ENCODE results near the gene ITPA. TPM values are rescaled to one million over a fixed set of nuclear protein-coding genes. Genes with fewer than 3 reads are reported as not detected.

Gene ITPA
- polyA plus RNA-seq, 1 experiment = 25.2 TPM

DNA sequence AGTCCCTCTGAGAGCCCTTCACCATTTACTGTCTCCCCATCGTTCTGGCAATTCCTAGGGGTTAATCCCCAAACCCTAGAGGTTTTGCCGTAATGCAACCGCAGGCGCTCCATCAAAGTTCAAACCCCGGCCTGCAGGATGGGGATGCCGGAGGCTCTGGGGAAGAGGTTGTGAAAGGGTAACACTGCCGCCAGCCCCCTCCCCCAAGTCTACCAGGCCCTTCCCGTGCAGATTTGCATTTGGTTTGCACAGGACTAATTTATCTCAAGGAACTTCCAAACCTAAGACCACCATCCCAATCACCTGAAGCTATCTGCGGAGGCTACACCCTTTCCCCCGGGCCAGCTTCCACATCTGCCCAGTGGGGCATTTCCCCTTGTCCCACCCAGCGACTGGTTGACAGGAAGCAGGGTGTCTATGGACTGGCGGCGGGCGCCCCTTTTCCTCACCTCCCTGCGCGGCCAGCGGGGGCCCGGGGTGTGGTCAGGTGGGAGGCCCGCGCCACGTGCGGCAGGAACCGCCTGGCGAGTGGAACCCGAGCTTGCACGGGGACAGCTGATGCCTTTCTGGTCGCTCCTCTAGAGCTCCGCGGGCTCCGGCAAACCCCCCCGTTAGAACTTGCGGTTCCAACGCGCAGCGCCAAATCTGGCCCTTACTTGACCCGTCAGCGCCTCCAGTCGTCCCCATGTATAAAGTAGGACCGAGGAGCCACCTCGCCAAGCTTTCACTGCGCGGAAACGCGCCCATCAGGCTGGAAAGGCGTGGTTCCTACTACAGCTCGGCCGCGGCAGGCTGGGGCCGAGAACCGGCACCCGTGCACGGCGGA lies 39.1 kb downstream of the ITPA start:
- DNase-seq (ENCODE audit: low read depth, low spot score) = no peak
- H3K27me3 ChIP-seq (ENCODE audit: control insufficient read depth, insufficient read depth, low read length) = peaks cover 32% of the 10 kb centered on the region
- ChIA-PET POLR2A (interaction anchor here (0.5 to 1.1 kb wide), 2 partner anchors 9 to 52 kb away, joined by 3 to 12 read pairs; partner anchors contain the start of gene SLC4A11), CTCF (interaction anchor here (1.1 kb wide), 1 partner anchor 30 kb away, joined by 5 read pairs; no protein-coding TSS in a partner anchor)
- H3K27ac ChIP-seq (ENCODE audit: low read depth, low read length) = no peak overlapping the region
- TF ChIP-seq, protein P1, sequence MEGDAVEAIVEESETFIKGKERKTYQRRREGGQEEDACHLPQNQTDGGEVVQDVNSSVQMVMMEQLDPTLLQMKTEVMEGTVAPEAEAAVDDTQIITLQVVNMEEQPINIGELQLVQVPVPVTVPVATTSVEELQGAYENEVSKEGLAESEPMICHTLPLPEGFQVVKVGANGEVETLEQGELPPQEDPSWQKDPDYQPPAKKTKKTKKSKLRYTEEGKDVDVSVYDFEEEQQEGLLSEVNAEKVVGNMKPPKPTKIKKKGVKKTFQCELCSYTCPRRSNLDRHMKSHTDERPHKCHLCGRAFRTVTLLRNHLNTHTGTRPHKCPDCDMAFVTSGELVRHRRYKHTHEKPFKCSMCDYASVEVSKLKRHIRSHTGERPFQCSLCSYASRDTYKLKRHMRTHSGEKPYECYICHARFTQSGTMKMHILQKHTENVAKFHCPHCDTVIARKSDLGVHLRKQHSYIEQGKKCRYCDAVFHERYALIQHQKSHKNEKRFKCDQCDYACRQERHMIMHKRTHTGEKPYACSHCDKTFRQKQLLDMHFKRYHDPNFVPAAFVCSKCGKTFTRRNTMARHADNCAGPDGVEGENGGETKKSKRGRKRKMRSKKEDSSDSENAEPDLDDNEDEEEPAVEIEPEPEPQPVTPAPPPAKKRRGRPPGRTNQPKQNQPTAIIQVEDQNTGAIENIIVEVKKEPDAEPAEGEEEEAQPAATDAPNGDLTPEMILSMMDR (IDR thresholded peaks at IDR 0.05; ENCODE audit: low read depth, low read length) = no peak
- peak overlapping the region; percentile 7; the same call in 1 of the 2 replicates for H3K4me3 ChIP-seq (ENCODE audit: low read depth, low read length)
- H3K9me3 ChIP-seq (ENCODE audit: control insufficient read depth, insufficient read depth, low read length) = no peaks in the 10 kb centered on the region; the same call in 1 of the 2 replicates

DNA sequence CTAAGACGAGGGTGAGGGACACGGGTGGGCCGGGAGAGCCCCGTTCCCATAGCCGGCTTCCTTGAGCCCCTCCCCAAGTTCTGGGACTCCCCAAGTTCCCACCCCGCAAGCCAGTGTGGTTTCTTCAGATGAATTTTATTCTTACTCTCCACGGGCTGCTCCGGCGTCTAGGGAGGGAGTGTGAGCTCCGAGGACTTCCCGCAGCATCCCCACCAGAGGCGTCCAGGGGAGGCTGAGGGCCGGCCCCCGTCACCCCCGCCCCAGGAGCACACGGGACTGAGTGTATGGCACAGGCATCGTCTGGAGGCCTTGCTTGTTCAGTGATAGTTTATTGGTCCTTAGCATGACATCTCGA lies 39.7 kb downstream of the ITPA start:
- DNase-seq (ENCODE audit: low read depth, low spot score) = no peak
- Histone ChIP-seq H3K4me3 (ENCODE audit: low read depth, low read length) (no peak overlapping the region), H3K27me3 (ENCODE audit: control insufficient read depth, insufficient read depth, low read length) (peaks cover 27% of the 10 kb centered on the region), H3K27ac (ENCODE audit: low read depth, low read length) (no peak overlapping the region), H3K9me3 (ENCODE audit: control insufficient read depth, insufficient read depth, low read length) (no peaks in the 10 kb centered on the region; the same call in 1 of the 2 replicates)
- POLR2A ChIA-PET = no interaction called here
- CTCF ChIA-PET = interaction anchor here (0.8 kb wide), 1 partner anchor 31 kb away, joined by 4 read pairs; no protein-coding TSS in a partner anchor
- TF ChIP-seq, protein P1 (IDR thresholded peaks at IDR 0.05; ENCODE audit: low read depth, low read length) = no peak

DNA sequence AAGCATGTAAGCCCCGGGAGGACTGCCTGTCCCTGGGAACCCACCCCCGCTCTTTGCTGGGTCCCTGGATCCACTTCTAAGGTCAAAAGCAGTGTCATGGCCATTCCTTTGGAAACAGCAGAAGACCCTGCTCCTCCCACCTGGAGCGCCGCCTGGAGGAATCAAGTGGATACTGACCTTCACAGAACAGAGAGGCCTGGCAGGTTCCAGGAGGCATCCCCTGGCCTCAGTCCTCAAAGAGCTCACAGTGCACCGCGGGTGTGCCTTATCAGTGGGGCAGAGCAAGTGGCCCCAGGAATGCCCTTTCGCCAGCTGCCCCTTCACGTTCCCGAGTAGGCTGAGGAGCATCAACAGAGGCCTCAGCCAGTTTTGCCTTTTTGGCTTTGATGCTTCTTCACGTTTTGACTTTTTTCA lies 40.8 kb downstream of the ITPA start:
- ChIA-PET CTCF (interaction anchor here (1.1 kb wide), 1 partner anchor 196 kb away, joined by 3 read pairs; no protein-coding TSS in a partner anchor), POLR2A (no interaction called here)
- no peak for DNase-seq (ENCODE audit: low read depth, low spot score)
- Histone ChIP-seq H3K9me3 (ENCODE audit: control insufficient read depth, insufficient read depth, low read length) (no peaks in the 10 kb centered on the region; the same call in 1 of the 2 replicates), H3K27ac (ENCODE audit: low read depth, low read length) (no peak overlapping the region), H3K27me3 (ENCODE audit: control insufficient read depth, insufficient read depth, low read length) (peaks cover 22% of the 10 kb centered on the region), H3K4me3 (ENCODE audit: low read depth, low read length) (no peak overlapping the region)
- TF ChIP-seq, protein P1 (IDR thresholded peaks at IDR 0.05; ENCODE audit: low read depth, low read length) = no peak

DNA sequence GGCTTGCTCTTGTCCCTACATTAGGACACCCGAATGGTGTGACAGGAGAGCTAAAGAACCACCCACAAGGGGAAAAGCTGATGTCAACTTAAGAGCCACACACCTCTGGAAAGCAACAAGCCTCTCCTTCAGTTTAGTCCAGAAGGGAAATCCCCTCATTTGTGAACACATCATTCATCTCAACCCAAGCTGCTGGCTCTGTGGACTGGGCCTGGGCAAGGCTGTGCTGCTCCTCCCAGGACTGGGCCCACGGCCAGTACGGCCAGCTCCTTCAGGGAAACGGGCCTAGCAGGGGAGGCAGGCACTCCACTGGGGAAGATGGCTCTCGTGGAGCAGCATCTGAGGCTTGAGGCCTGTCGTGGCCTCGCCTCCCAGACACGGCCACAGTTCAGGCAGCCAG lies 42.5 kb downstream of the ITPA start:
- Histone ChIP-seq H3K4me3 (ENCODE audit: low read depth, low read length) (no peak overlapping the region), H3K27me3 (ENCODE audit: control insufficient read depth, insufficient read depth, low read length) (peaks cover 22% of the 10 kb centered on the region), H3K27ac (ENCODE audit: low read depth, low read length) (no peak overlapping the region), H3K9me3 (ENCODE audit: control insufficient read depth, insufficient read depth, low read length) (no peaks in the 10 kb centered on the region; the same call in 1 of the 2 replicates)
- DNase-seq (ENCODE audit: low read depth, low spot score) = no peak
- TF ChIP-seq, protein P1 (IDR thresholded peaks at IDR 0.05; ENCODE audit: low read depth, low read length) = no peak
- POLR2A ChIA-PET = interaction anchor here (0.6 kb wide), 1 partner anchor 65 kb away, joined by 5 read pairs; no protein-coding TSS in a partner anchor
- CTCF ChIA-PET = interaction anchor here (0.5 kb wide), 1 partner anchor 34 kb away, joined by 3 read pairs; no protein-coding TSS in a partner anchor

DNA sequence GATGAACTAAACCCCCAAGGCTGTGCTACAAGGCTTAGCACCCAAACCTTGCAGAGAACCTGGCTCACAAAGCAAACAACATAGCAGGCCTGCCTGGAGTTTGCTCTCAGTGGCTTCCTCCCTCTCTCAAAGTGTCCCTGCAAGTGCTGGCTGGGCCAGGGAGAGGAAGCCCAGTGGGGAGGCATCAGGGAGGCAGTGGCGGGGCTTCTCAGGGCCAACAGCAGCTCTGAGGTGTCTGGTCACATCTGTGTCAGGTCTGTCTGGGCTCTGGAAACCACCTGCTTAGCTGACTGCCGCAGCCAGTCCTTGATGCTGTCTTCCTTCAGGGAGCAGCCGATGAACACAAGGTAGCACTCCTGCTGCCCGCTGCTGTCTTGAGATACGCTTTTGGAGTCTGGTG lies 46.4 kb downstream of the ITPA start:
- POLR2A ChIA-PET = no interaction called here
- DNase-seq (ENCODE audit: low read depth, low spot score) = no peak
- TF ChIP-seq, protein P1 (IDR thresholded peaks at IDR 0.05; ENCODE audit: low read depth, low read length) = no peak
- CTCF ChIA-PET = no interaction called here
- no peak overlapping the region for H3K27ac ChIP-seq (ENCODE audit: low read depth, low read length)
- peaks cover 2% of the 10 kb centered on the region for H3K27me3 ChIP-seq (ENCODE audit: control insufficient read depth, insufficient read depth, low read length)
- H3K4me3 ChIP-seq (ENCODE audit: low read depth, low read length) = no peak overlapping the region
- H3K9me3 ChIP-seq (ENCODE audit: control insufficient read depth, insufficient read depth, low read length) = no peaks in the 10 kb centered on the region

All from AG04450 (cell line).